Astrocyte of the cerebellum (primary cell): ENCODE measurements around the gene MYO1E.

Source experiments
- DNase-seq: peaks from one replicate; pipeline ENCODE4 v3.0.0-alpha.2; 2011; ENCODE audit warnings: low read depth
- H3K4me3 ChIP-seq: 2 replicates; pipeline ENCODE4 v1.5.1; 2011; ENCODE audit warnings: mild to moderate bottlenecking, low read depth, low read length, moderate library complexity
- CTCF ChIP-seq: IDR thresholded peaks from 2 replicates; pipeline ENCODE4 v1.5.1; 2012; ENCODE audit warnings: low read length, low read depth, moderate library complexity, mild to moderate bottlenecking; ENCODE audit errors: missing control alignments
- in situ Hi-C: cut with HindIII; loops from 2 replicates; pipeline ENCODE4 v1.10.0; 2017; ENCODE audit warnings: low sequenced_read_pairs

The MYO1E gene

GRCh38 chr15:59203657-59204056, 169.0 kb downstream of the MYO1E start:
- TF ChIP-seq CTCF = no peak
- DNase-seq = no peak
- no peak overlapping the region for H3K4me3 ChIP-seq
- in situ Hi-C loops = no loop called here

- H3K4me3 ChIP-seq = no peak overlapping the region
- in situ Hi-C loops = no loop called here
- TF ChIP-seq CTCF = no peak
- DNase-seq = no peak
These were observed 169.7 kb downstream of the MYO1E start for GRCh38 chr15:59203008-59203407.

GRCh38 chr15:59200560-59200959, 172.1 kb downstream of the MYO1E start:
- no peak overlapping the region for H3K4me3 ChIP-seq
- no peak for TF ChIP-seq CTCF
- DNase-seq = no peak
- in situ Hi-C loops = no loop called here

GRCh38 chr15:59199626-59200465, 172.8 kb downstream of the MYO1E start:
- no peak for DNase-seq
- no peak overlapping the region for H3K4me3 ChIP-seq
- no peak for TF ChIP-seq CTCF
- in situ Hi-C loops = no loop called here

- TF ChIP-seq CTCF = no peak
- in situ Hi-C loops = no loop called here
- H3K4me3 ChIP-seq = no peak overlapping the region
- no peak for DNase-seq
These were observed 175.2 kb downstream of the MYO1E start for GRCh38 chr15:59197454-59197853.

- in situ Hi-C loops = no loop called here
- no peak for DNase-seq
- TF ChIP-seq CTCF = no peak
- no peak overlapping the region for H3K4me3 ChIP-seq
These were observed 176.3 kb downstream of the MYO1E start for GRCh38 chr15:59196416-59196815.
